Measurements from ENCODE around the gene IGF1R.

The IGF1R gene

GRCh38 chr15:98673133-98673532, 24.8 kb downstream of the IGF1R start:
- DNase-seq: no peak

DNA sequence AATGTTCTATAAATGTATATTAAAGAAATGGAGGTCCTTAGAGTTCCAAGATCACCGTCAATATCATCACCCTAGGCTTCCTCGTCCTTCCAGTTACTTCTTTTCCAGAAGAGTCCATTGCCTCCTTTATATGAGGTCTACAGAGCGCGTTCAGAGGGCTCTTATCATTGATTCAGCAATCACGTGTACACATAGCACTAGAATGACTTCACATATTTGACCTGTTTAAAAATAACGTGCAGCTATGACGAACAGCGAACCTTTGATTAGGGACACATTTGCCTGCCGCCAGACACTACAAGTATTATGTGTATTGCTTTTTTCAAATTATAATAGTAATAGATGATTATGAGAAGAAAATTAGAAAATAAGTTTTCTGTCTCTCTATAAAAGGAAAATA, 26.0 kb downstream of the IGF1R start:
- no peak for DNase-seq

- no peak for DNase-seq
These were observed 28.4 kb downstream of the IGF1R start for GRCh38 chr15:98676586-98677270.

- no peak for DNase-seq
These were observed 29.2 kb downstream of the IGF1R start for GRCh38 chr15:98677345-98678059.

DNA sequence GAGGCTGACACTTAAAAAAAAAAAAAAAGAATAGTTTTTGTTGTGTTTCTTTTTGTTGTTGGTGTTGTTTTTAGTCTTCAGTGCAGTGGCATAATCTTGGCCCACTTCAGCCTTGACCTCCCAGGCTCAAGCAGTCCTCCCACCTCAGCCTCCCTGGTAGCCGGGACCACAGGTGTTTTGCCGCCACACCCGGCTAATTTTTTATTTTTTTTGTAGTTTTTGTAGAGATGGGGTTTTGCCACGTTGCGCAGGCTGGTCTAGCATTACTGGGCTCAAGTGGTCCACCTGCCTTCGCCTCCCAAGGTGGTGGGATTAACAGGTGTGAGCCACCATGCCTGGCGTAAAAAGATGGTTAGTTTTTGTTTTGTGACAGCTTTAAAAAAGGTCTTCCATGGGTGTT, 30.1 kb downstream of the IGF1R start:
- DNase-seq: no peak

- DNase-seq: no peak
These were observed 32.7 kb downstream of the IGF1R start for GRCh38 chr15:98681061-98681460.

DNA sequence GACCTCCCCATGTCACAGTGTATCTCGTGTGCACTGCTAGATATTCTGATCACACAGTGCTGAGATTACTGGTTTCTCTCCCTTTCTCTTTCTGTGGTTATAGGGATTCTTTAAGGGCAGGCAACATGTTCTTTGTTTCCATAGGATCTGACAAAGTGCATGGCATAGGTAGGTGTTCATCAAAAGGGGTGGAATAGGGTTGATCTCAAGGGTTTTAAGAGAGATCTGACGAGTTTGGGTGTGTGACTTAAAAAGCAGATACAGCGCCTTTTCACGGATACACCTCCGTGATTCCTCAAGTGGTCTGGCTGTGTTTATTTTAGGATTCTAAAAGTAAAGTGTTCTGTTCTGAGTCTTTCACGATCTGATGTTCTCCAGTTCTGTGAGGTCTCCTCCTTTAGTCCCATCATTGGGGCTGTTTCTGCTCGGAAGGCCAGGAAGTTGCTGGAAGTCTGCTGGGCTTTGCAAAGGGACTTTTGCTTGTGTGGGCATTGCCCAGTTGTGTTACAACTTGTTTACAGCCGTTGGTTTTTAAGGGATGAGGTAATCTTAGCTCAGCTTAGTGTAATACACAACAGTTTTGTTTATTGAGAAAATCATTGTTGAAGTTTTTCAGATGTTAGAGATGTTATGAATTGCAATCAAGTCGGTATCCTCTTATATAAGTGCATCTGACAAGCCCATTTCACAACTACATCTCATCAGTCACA, 34.8 kb downstream of the IGF1R start:
- no peak for DNase-seq

DNA sequence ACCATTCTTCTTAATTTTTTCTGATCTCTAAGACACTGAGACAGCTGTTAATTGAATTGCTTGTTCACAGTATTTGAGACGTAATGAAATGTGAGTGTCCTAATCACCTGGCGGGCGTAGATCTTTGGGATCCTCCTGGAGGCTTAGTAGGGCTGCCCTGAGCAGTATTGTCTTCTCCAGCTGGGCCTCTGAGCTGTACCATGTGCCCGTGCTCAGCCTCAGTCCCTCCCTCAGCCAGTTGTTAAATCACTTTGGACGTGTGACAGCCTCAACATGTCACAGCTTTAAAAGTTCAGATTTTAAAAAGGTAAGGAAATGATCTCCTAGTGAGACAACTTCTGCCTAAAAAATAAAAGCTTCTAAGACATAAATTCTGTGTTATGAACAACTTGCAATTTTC, 35.5 kb downstream of the IGF1R start:
- DNase-seq: no peak

- DNase-seq: no peak
These were observed 36.1 kb downstream of the IGF1R start for GRCh38 chr15:98684436-98684835.

GRCh38 chr15:98684995-98685525, 36.7 kb downstream of the IGF1R start:
- DNase-seq: no peak

- DNase-seq: no peak
These were observed 38.6 kb downstream of the IGF1R start for GRCh38 chr15:98686983-98687382.

DNA sequence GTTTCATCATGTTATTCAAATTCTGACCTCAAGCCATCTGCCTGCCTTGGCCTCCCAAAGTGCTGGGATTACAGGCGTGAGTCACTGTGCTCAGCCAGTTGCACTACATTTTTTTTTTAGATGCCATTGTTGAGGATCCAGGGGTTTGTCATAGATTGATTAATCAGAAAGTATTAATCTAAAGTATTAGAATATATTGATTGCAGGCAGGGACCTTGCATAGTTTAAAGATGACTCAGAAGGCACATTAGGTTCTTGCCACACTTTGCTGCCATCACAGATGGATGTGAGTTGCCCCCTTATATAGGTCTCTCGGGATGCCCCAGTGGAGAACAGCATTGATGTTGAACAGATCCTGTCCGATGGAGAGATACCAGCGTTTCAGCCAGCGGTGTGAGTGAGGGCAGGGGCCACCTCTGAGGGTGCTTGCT, 41.1 kb downstream of the IGF1R start:
- DNase-seq: no peak

DNA sequence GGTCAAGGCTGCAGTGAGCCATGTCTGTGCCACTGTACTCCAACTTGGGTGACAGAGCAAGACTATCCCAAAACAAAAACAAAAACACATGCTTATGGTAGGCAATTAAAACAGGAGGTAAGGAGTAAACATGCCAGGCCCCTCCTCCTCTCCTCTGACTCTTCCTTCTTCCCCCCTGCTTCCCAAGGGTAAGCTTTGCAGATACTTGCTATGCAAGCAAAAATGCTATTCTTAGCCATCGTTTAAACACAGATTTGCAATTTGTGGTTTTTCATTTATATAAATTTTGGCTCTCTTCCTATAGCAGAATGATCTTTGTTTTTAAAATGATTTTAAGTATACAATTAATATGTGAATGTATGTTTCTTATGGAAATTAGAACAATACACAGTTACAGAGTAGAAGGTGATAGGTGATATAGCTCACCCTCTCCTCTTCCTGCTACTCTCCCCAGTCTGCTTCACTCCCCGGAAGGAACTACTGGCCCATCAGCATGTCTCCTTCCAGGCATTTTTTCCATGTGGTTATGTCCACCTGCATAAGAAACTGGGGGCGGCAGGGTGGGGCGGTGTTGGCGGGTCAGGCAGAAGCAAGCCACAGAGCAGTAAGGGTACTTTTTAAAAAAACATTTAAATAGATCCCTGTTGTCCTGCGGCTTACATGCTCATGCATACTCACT, 42.1 kb downstream of the IGF1R start:
- DNase-seq: no peak

DNA sequence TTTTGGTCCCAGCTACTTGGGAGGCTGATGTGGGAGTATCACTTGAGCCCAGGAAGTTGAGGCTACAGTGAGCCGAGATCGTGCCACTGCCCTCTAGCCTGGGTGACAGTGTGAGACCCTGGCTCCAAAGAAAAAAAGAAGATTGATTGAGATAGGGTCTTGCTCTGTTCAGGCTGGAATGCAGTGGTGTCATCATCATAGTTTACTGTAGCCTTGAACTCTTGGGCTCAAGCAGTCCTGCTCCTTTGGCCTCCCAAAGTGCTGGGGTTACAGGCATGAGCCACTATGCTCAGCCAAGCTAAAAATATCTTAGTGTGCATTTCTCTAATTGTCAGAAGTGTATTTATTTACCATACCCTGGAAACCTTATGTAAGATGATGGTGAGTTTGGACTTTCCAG, 43.9 kb downstream of the IGF1R start:
- no peak for DNase-seq

GRCh38 chr15:98694161-98694560, 45.8 kb downstream of the IGF1R start:
- DNase-seq: no peak

DNA sequence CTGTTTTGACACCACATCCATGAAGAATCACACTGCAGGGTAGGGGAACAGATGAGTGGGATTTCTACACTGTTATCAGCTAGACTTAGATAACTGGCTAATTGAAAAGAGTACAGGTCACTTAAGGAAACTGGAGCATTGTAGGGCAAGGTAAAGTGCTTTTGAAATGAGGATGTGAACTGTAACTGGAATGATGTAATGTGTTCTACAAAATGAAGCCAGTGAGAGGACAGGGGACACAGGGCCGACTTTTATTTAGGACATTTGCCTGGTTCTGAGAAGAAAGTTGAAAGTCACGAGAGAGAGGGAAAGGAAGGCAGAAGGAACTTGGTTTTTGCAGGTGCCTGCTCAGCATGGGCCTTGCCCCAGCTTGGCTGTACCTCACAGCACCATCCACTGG, 50.5 kb downstream of the IGF1R start:
- no peak for DNase-seq

GRCh38 chr15:98699591-98700424, 51.5 kb downstream of the IGF1R start:
- no peak for DNase-seq

DNA sequence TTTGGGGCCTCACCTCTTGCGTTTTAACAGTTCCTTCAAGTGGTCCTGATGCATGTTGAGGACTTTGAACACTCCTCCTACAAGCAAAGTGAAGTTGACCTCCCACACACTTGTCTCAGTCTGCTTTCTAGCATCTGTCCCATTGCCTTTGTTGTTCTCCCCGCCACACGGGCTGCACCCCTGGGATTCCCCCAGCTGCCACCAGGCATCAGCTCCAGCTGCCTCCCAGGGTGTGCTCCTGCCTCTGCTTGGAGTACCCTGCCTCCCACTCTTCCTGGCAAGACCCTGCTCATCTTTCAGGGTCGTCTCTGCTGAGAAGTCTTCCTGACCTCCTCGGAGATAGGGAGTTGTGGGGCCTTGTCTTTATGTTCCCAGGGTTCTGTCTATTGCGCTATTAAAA, 52.2 kb downstream of the IGF1R start:
- DNase-seq: no peak

- DNase-seq: no peak
These were observed 54.9 kb downstream of the IGF1R start for GRCh38 chr15:98703126-98703685.

DNA sequence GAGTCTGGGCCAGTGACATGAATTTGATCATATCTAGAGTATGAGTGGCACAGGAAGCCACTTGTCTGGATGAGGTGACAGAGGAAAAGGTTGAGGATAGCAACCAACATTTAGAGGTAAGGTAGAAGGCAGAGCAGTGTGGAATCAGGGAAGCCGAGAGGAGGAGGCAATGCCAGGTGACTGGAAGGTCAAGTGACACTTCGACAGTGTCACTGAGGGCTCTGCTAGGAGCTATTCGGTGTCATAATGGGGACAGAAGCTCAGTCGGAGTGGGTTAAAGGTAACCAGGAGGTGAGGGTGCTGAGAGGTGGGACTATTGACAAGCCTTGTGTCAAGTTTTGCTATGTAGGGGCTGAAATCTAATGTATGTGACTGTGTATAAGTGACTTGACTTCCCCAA, 56.7 kb downstream of the IGF1R start:
- no peak for DNase-seq

- no peak for DNase-seq
These were observed 58.0 kb downstream of the IGF1R start for GRCh38 chr15:98706387-98706786.

GRCh38 chr15:98706986-98707385, 58.6 kb downstream of the IGF1R start:
- no peak for DNase-seq

Data from effector CD4-positive, alpha-beta T cell (primary cell).